GM21526 (cell line): Measurements from ENCODE around the gene MCF2L.
"Not testable (repeated sequence)": the region's sequence is repeated elsewhere in the genome, so short reads cannot be mapped to it uniquely, and the experiment has no call there.

ENCODE experiments used
- ATAC-seq: cut with Tn5 transposase; IDR thresholded peaks from one replicate; pipeline ENCODE4 v1.9.1; 2021; ENCODE audit warnings: moderate library complexity; ENCODE audit not compliant: unreplicated experiment, low FRiP score

Gene MCF2L

DNA sequence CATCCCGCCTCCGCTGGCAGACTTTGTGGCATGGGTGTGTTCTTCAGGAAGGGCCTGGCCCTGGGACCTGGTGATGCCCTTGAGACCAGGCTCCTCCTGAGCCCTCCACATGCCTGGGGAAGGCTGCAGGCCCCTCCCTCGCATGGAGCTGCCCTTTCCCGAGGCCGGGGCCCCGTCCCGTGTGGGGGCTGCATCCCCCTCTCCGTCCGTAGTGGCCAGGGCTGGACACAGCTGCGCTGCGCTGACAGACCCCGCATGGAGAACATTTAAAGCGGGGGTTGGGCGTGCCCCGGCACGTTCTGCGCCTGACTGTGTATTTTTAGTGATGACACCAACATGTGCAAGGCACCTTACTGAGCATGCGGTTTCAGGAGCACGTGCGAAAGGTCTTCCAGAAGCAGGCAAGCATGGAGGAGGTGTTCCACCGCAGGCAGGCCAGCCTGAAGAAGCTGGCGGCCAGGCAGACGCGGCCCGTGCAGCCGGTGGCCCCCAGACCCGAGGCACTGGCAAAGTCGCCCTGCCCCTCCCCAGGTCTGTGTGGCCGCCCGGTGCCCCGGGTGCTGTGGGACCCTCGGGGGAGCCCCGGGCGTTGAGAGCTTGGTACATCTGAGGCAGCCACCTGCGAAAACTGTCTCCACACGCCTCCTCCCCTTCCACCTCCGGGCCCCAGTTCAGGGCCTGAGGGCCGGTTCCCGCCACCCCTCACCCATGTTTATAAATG, 107.8 kb downstream of the MCF2L start:
- ATAC-seq, result no peak

DNA sequence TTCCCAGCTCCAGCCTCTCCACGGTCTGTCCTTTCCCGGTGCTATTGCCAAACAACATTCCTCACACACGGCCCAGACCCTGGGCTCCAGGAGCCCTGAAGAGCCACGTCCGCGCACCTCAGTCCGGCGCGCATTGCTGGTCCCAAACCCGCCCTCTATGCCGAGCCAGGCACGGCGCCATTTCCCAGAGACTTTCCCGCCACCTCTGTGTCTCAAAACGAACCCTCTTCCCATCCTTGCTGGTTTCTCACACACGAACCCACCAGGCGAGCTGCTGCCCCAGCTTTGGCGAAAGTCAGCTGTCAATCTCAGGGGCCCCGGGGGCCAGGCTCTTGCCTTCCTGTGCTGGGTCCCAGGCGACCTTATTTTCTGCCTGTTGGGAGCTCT, 108.5 kb downstream of the MCF2L start:
- no peak for ATAC-seq

DNA sequence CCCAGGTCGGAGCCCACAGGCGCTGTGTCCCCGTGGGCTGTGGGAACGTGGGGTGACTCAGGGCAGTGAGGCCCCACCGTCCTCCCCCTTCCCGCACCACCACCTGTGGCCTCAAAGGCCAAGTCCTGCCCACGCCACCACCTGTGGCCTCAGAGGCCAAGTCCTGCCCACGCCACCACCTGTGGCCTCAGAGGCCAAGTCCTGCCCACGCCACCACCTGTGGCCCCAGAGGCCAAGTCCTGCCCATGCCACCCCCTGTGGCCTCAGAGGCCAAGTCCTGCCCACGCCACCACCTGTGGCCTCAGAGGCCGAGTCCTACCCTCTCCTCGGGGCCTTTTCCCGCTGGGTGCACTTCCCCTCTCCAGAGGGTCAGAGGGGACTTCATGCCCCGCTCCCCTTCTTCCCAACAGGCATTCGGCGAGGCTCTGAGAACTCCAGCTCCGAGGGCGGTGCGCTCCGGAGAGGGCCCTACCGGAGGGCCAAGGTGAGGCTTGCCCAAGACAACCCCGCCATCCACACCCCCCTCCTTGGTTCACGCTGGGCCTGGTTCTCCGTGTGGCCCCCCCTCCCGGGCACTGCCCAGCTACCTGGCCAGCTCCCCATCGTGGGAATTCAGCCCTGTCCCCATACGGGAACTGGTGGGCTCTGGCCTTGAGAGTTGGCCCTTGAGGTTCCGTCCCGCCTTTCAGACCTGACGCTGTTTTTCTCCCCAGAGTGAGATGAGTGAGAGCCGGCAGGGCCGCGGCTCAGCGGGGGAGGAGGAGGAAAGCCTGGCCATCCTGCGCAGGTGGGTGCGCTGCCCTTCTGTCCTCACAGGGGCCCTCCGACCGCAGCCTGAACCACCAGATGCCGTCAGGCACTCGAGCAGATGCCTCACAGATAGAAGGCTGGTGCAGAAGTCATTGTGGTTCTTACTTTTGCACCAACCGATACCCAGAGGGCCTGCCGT, 109.2 kb downstream of the MCF2L start:
- ATAC-seq, result no peak

DNA sequence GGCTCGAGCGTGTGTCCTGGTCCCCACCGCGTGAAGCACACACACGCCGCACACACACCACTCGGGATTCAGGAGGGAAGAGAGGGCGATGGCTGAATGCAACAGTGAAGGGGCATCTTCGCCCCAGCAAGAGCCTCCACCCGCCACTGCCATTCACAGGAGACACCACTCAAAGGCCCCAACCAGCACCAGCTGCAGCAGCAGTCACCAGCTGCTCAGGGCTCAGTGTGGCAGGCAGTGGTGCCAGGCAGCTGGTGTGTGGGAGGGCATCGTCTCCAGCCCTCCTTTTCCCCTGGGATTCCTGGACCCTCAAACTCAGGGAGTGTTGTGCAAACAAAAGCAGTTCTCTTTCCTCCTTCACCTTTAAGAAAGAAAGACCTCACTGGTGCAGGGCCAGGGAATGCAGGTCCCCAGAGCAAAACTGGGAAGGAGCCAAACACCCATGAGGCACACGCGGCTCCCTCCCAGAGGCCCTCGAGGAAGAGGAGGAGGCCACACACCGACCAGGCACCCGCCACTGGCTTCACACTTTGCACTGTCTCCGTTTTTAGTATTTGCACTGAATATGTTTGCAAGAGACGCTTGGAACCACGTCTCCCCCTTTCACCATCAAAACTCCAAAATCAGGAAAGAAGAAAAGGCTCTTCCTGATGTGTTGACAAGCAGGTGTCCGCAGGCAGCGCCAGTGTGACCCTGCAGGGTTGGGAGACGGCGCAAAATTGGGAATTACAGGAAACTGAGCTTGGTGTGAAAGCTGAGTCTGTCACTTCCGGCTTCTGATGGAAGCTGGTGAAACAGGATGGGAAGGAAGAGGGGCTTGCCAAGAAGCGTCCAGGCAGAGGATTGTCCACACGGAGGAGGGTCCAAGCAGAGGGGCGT, 110.1 kb downstream of the MCF2L start:
- no peak for ATAC-seq

DNA sequence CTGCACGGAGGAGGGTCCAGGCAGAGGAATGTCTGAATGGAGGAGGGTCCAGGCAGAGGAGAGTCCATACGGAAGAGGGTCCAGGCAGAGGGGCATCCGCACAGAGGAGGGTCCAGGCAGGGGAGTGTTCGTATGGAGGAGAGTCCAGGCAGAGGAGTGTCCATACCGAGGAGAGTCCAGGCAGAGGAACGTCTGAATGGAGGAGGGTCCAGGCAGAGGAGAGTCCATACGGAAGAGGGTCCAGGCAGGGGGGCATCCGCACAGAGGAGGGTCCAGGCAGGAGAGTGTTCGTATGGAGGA, 110.7 kb downstream of the MCF2L start:
- not testable (repeated sequence) for ATAC-seq

DNA sequence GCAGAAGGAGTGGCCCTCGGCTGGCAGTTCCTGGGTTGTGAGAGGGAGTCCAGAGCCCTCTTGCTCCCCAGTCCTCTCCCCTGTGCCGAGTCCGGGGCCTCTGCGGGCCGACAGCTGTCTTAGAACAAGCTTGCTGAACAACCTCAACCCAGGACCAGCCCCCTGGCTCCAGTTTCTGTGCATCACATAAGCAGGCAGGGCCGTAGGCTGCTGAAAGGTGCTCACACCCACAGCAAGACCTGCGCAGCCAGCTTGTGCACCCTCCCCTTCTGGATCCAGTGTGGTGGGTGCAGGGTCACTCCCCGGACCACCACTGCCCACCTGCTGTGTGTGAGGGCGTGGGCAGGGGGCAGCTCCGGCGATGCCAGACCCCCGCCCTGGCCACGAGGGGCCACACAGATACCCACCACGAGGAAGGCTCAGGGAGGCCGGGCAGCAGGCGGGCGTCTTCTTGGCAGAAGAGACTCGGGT, 111.4 kb downstream of the MCF2L start:
- ATAC-seq, result no peak

DNA sequence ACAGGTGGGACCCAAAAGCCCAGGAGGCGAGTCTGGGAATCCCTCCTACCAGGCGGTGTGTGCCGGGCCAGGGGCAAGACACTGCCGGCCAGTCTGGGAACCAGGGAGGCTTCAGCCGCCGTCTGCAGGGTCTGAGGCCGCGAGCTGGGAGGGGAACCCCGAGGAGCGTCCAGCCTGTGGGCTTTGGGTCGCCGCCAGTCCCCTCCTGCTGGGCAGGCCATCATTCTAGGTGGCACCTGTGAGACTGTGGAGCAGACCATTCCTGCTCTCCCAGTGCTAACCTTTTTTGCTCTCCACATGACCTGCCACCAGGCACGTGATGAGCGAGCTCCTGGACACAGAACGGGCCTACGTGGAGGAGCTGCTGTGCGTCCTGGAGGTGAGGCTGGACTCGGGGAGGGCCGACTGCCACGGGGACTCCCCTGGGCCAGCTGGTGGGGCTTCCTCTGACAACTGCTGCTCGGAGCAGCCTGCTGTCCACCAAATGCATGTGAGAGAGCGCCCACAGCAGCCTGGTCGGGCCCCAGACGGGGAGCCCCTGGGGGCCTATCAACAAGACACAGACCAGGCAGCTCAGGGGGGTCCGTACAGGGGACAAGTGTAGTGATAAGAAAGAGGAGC, 112.0 kb downstream of the MCF2L start:
- ATAC-seq, result no peak

DNA sequence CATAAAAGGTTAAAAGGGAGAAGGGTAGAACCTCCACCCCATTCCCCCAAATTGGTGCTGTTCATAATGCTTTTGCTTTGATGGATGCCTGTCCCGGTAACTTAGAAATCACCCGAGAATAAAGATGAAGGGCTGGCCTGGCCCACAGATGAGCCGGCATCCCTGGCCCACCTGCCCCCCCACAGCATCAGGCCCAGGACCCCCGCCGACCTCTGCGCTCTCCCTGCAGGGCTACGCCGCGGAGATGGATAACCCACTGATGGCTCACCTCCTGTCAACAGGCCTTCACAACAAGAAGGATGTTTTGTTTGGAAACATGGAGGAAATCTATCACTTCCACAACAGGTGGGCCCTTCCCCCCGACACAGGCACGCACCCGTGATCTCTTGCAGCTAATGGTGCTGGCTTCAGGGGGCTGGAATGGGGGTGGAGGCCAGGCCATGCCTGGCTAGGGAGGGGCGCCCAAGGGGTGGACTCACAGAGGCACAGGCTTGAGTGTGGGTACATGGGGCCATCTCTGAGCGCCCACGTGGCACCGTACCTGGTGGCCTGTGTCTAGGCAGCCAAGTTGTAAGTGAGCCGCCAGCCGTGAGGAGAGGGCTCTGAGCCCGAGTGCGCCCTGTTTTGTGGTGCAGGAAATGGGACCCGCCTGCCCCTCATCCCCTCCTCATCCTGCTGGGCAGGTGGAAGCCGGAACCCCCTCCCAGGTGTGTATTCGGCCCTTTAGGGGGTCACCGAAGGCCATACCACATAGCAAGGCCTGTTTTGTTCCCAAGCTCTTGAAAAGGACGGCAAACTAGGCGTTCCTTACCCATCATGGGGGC, 113.4 kb downstream of the MCF2L start:
- no peak for ATAC-seq

DNA sequence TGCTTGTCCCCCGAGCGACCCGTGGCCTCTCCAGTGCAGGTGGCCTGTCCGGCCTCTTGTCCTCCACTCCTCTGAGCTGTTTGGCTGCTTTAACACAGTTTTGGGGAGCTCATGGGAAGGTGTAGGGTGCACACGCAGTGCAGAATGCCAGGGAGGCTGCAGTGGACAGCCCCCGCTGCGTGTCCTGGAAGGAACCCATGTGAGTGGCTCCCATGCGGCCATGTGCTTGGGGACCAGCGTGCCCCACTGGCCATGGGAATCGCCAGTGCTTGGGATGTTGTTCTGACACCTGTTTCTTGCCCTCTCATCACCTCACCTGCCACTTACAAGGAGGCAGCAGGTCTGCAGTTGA, 114.0 kb downstream of the MCF2L start:
- no peak for ATAC-seq

DNA sequence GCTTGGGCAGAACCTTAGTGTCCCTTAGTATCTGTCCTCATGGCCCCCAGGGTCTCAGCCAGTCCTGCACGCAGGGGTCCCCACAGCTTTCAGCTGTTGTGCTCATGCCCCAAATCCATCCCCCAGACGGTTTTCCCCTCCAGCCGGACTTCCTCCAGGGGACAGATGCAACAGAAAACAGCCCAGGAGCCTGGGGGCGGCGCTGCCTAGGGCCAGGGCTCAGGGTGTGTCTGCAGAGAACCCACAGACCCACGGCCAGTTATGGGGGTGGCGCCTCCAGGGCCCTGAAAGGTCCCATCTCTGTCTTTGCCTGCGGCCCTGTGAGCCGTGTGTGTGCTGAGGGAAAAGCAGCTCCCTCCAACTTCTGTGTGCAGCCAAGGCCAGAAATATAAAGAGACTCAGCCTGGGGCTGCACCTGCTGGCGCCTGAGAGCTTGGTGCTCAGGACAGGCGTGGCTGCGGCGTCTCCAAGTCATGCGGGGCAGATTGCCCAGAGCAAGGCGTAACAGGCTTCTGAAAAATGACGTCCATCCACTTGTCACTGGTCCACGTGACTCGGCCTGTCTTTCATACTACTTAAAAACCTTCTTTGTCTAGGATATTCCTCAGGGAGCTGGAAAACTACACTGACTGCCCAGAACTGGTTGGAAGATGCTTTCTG, 114.5 kb downstream of the MCF2L start:
- ATAC-seq, result no peak

DNA sequence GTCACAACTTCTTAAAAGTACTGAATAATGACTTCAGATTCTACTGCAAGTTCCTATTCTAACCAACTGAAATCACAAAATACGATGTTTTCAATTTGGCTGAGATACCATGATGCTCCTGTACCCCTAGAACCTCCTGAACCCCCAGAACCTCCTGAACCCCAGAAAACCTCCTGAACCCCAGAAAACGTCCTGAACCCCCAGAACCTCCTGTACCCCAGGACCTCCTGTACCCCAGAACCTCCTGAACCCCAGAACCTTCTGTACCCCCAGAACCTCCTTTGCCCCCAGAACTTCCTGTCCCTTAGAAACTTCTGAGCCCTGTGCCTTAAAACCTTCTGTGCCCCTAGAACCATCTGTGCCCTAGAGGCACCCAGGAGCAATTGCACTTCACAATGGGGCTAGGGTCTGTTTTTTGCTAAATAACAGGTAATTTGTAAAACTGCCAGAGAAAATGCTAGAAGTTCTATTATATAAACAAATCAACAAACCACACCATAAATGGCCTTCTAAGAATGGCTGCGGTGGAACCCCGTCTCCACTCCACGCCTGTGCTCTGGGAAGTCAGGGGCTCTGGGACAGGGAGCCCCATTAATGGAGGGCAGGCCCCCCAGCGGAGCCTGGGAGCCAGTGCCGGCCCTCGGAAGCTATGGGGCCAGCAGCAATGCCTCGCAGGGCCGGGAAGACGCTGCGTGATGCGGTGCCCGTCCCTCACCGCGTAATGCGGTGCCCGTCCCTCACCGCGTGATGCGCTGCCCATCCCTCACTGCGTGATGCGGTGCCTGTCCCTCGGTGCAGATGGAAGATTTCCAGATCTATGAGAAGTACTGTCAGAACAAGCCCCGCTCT, 115.3 kb downstream of the MCF2L start:
- no peak for ATAC-seq

DNA sequence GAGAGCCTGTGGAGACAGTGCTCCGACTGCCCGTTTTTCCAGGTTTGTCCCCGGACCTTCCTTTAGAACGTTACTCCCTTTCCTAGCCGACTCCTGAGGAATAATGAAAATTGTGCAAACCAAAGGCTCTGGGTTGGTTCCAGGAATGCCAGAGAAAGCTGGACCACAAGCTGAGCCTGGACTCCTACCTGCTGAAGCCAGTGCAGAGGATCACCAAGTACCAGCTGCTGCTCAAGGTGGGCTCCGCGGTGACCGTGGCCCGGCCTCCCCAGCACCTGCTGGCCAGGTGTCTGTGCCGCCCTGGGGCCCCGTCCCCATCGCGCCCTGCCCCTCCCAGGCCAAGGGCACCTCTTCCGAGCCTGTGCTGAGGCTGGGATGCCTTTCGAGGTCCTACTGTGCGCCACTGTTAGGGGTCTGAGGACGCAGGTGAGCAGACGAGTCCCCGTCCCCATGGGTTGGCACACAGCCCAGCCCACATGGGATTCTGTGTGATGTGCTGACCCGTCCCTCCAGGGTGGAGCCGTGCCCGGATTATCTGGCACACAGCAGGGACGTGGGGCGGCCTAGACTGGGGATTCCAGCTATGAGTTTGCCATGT, 116.0 kb downstream of the MCF2L start:
- no peak for ATAC-seq

DNA sequence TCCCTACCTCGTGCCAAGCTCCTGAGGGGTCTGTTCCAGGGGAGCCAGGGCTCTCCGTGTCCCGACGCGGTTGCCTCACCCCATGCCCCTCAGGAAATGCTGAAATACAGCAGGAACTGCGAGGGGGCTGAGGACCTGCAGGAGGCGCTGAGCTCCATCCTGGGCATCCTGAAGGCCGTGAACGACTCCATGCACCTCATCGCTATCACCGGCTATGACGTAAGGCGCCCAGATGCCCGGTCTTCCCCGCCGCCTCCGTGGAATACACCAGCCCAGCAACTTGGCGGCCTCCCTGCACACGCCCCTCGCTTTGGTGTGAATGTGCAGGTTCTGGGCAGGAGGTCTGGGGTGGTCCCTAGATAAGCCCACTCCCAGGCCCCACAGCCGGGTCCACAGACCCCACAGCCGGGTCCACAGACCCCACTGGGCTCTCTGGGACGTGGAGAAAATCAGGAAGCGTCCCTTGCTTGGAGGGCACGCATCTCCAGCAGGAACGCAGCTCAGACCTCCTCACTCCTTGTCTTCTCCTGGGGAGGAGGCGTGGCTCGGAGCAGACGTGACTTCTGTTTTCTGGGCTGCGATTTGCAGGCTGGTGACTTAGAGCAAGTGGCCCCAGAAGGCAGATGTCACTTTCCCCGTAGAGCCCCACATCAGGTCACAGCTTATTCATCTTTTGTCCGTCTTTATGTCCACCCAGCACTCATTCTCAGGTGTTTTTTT, 117.2 kb downstream of the MCF2L start:
- ATAC-seq, result no peak

DNA sequence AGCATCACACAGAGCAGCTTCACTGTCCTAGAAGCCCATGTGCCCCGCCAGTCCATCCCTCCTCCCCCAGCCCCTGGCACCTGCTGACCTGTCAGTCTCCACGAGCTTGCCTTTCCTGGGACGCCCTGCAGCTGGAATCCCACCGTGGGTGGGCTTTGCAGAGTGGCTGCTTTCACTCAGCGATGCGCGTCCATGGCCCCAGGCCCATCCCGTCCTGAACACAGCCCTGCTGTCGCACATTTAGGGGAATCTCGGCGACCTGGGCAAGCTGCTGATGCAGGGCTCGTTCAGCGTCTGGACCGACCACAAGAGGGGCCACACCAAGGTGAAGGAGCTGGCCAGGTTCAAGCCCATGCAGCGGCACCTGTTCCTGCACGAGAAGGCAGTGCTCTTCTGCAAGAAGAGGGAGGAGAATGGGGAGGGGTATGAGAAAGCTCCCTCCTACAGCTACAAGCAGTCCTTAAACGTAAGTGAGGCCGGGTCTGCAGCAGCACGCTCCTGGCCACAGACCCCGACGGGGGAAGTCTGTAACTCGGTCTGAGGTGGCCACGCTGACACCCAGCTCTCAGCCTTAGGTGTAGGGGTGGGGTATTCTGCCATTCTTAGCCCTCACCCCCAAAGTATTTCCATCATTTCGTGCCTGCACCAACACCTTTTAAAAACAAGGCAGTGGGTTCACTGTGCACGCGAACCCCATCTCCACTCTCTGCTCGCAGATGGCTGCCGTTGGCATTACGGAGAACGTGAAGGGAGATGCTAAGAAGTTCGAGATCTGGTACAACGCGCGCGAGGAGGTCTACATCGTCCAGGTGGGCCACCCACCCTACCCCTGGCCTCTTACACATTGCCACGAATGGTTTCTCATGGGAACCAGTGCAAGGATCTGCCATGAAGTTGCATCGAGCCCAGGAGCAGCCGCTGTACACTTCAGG, 118.2 kb downstream of the MCF2L start:
- ATAC-seq, result no peak

DNA sequence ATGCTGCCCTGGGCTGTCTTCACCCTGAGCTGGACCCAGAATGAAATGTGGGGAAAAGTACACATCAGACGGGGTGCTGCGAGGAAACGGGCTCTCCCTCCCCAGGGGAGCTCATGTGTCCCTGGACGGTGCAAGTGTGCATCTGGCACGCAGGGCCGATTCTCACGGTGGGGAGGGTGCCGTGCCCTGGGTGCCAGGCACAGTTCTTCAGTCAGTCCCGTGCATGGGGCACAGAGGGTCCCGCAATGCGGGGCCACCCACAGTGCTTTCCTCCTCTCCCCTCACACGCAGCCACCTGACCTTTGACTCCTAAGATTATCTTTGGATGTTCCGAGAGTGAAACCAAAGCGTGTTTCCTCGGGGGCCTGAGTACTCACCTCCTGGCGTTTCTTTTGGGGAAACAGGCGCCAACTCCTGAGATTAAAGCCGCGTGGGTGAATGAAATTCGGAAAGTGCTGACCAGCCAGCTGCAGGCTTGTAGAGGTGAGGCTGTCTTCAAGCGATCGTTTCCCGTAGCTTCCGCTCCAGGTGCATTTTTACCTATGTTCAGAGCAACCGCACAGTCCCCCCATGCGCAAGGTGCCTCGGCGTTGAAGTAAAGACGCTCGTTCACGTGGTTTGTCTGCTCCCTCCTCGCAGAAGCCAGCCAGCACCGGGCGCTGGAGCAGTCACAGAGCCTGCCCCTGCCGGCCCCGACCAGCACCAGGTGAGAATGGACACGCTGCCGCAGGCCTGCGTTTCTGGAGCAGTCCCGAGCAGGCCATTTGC, 119.1 kb downstream of the MCF2L start:
- ATAC-seq, result no peak

DNA sequence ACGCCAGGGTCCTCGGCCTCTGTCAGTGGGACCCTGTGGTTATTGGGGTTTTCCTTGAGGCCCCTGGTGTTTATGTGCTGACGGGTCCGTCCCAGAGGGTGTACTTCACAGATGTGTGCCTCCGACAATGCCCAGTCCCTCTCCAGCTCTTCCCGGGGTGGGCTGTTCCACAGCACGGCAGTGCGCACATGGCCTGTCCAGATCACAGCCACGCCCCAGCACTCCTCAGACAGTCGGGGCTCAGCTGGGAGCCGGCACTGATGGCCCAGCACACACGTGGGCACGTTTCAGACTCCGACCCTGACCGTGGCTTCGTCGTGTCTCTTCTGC, 119.6 kb downstream of the MCF2L start:
- no peak for ATAC-seq
